Subcutaneous abdominal adipose tissue (tissue), 5 donors: Measurements from ENCODE around the gene CRTC1.

ENCODE experiments used
- H3K27ac ChIP-seq: one replicate; pipeline ENCODE4 v1.7.0; 2013; ENCODE audit warnings: low read depth, mild to moderate bottlenecking, inconsistent platforms, low read length, moderate library complexity
- H3K27me3 ChIP-seq, 5 donors: one replicate each; pipeline ENCODE4 v1.7.0; 2013; ENCODE audit warnings: low read length in 5 of 5, inconsistent platforms in 1 of 5; ENCODE audit not compliant: control insufficient read depth in 5 of 5, insufficient read depth in 4 of 5
- H3K36me3 ChIP-seq, 5 donors: one replicate each; pipeline ENCODE4 v1.7.0; 2013; ENCODE audit warnings: low read length in 5 of 5; ENCODE audit not compliant: control insufficient read depth in 5 of 5, insufficient read depth in 5 of 5
- H3K4me1 ChIP-seq, 5 donors: one replicate each; pipeline ENCODE4 v1.7.0; 2013; ENCODE audit warnings: low read length in 5 of 5, mild to moderate bottlenecking in 3 of 5, moderate library complexity in 1 of 5; ENCODE audit not compliant: control insufficient read depth in 5 of 5, insufficient read depth in 5 of 5
- H3K4me3 ChIP-seq, 5 donors: one replicate each; pipeline ENCODE4 v1.7.0; 2013; ENCODE audit warnings: low read length in 5 of 5, low read depth in 1 of 5
- H3K9ac ChIP-seq, 5 donors: one replicate each; pipeline ENCODE4 v1.7.0; 2013; ENCODE audit warnings: low read length in 5 of 5, mild to moderate bottlenecking in 4 of 5, moderate library complexity in 3 of 5
- H3K9me3 ChIP-seq, 5 donors: one replicate each; pipeline ENCODE4 v1.7.0; 2013; ENCODE audit warnings: low read length in 5 of 5; ENCODE audit not compliant: control insufficient read depth in 5 of 5
- donor health status: healthy.
- donor health status: healthy.
- donor health status: healthy.
- donor health status: healthy.
- donor health status: healthy.

Gene CRTC1

DNA sequence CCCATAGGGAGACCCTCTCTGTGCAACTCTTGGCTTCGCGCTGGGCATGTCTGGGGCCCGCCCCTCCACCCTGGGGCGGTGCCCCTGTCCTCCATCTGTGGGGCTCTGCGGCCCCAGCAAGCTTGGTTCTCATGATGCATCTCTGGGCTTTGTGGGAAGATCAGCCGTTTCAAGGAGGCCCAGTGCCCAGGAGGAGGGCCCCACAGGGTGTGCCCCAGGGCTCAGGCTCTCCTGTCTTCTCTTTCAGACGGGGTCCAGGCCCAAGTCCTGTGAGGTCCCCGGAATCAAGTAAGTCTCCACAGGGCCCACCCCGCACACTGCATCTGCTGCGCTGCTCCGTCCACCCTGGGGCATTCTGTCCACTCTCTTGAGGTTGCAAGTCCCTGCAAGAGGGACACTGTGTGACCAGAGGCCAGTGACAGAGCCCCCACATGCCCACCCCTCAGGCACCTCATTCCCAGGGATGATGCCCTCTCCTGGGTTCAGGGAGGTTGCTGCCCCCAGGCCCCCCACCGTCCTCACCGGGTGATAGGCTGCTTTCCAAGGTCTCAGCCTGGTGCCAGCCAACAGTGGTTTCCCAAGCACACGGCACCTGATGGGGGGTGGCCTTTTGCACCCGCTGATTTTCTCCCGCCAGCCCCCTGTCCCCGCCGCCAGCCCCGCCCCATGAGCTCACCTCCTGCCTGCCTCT, 76.0 kb downstream of the CRTC1 start:
- no peaks in the 10 kb centered on the region for H3K9me3 ChIP-seq
- no peak overlapping the region for H3K9ac ChIP-seq
- H3K27ac ChIP-seq: no peak overlapping the region
- H3K4me3 ChIP-seq: no peak overlapping the region
- no peaks in the 10 kb centered on the region for H3K27me3 ChIP-seq
- H3K4me1 ChIP-seq: peaks cover 0 to 16% (median 11%) of the 10 kb centered on the region in 5 donors
- peaks cover 0 to 12% (median 4%) of the 10 kb centered on the region in 5 donors for H3K36me3 ChIP-seq

DNA sequence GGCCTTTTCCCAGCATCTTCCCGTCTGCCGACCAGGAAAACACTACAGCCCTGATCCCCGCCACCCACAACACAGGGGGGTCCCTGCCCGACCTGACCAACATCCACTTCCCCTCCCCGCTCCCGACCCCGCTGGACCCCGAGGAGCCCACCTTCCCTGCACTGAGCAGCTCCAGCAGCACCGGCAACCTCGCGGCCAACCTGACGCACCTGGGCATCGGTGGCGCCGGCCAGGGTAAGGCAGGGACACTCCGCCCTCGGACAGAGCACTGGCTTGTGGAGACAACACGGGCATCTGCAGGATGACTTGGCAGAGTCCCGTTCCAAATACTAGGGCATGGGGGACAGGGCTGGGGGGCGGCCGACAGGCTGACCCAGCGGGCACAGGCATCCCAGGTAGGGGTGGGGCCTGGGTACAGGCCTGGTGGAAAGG, 76.5 kb downstream of the CRTC1 start:
- H3K4me1 ChIP-seq: peaks cover 0 to 16% (median 11%) of the 10 kb centered on the region in 5 donors
- no peak overlapping the region for H3K27ac ChIP-seq
- no peaks in the 10 kb centered on the region for H3K27me3 ChIP-seq
- H3K4me3 ChIP-seq: no peak overlapping the region
- H3K36me3 ChIP-seq: peaks cover 0 to 12% (median 4%) of the 10 kb centered on the region in 5 donors
- no peaks in the 10 kb centered on the region for H3K9me3 ChIP-seq
- no peak overlapping the region for H3K9ac ChIP-seq

DNA sequence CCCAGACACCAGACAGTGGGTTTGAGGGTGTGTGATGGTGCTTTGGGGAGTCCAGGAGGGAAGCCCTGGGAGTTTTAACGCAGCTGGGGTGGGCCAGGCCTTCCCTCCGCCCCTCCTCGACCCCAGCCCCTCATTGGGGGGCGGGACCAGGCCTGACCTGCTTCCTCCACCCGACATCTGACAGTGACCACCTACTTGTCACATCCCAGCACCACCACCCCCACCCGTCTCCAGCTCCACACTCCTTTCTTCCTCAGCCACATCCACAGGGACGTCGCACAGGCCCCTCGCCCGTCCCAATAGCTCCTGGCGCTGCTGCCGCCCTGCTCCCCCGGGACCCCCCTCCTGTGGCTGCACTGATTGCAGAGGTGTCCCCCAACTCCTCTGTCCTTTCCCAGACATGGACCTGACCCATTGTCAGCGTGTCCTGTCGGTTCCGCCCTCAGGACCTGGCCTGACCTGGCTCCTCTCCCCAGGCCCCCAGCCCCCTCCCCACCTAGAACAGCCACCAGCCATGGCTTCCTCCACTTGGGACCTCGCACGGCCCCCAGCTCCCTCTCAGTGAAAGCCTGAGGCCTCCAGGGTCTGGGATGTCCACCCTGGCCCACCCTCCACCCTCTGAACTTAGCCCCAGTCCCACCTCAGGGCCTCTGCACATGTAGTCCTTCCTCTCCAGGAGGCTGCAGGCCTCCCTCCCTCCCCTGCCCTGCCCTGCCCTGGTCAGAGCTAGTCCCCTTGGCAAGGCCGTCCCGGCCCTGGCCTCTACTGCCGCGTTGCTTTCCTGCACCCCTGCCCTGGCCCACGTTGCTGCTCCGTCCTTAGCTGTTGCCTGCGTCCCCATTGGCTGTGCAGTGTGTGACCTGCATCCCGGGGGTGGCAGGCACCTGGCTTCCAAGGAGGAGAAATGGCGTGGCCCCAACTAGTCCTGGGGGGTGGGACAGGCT, 77.2 kb downstream of the CRTC1 start:
- Histone ChIP-seq H3K27ac (no peak overlapping the region), H3K36me3 (peaks cover 0 to 12% (median 4%) of the 10 kb centered on the region in 5 donors), H3K9me3 (no peaks in the 10 kb centered on the region), H3K9ac (no peak overlapping the region), H3K4me1 (peaks cover 0 to 16% (median 11%) of the 10 kb centered on the region in 5 donors), H3K27me3 (no peaks in the 10 kb centered on the region), H3K4me3 (no peak overlapping the region)

DNA sequence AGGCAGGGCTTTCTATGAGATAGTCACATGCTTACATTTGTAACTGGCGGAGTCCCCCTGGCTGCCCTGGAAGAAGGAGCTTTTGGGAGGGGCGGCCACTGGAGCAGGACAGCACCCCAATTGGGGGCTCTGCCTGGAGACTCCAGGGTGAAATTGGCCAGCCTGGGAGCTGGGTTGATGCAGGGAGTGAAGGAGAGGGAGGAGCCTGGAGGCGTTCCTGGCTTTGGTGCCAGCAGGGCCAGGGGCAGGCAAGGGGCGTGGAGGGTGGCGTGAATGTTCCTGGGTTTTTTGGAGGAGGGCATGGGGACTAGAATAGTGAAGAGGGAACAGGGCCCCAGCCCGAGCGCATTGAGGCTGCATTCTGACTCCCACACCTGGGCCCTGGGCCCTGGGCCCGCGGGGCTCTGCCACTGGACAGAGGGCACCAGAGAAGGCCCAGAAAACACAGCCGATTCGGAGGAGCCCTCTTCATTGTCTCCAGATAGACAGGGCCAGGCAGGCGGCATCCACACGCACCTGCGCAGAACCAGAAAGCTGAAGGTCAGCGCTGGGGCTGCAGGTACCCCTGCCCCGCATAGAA, 78.1 kb downstream of the CRTC1 start:
- H3K27ac ChIP-seq: no peak overlapping the region
- H3K9ac ChIP-seq: no peak overlapping the region

DNA sequence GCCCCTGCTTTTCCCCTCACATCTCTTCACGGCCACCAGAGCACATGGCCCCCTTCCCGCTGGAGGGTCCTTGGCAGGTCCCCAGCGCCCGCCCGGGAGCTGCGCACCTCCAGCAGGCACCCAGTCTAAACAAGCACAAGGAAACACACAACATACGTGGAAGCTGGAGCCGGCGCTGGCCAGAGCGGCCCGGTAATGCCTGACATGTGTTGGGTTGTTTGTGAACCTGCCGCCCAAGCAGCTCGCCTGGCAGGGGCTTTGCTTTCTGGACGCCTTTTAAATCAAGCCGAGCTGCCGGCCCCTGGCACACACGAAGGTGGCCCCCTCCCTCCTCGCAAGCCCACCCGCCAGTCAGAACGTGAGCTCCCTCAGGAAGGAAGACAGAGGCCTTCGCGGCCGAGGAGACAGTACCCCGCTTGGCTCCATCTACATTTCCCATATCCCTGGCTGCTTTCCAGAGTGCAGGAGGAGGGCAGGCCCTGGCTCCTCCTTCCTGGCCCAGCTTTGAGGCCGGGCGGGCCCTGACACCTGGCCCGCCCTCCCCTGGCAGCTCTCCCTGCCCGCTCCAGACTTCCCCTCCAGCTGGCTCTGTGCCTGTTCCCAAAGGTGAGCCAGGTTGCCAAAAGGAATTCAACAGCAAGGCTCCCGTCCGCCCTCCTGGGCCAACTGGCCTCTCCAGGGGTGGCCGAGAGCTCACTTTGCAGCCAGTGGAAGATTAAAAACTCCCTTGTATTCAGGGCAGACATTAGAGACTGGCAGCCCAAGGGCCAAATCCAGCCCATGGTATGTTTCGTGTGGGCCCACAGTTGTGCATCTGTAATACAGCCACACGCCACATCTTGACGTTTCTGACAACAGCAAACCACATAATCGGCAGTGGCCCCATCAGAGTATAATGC, 78.9 kb downstream of the CRTC1 start:
- H3K27me3 ChIP-seq: no peaks in the 10 kb centered on the region
- H3K4me3 ChIP-seq: peak overlapping the region in 1 of 5 donors; percentile 20
- no peaks in the 10 kb centered on the region for H3K9me3 ChIP-seq
- peaks cover 0 to 16% (median 11%) of the 10 kb centered on the region in 5 donors for H3K4me1 ChIP-seq
- H3K9ac ChIP-seq: peak overlapping the region in 1 of 5 donors; percentile 19
- no peak overlapping the region for H3K27ac ChIP-seq
- H3K36me3 ChIP-seq: peaks cover 0 to 3% (median under 1%) of the 10 kb centered on the region in 5 donors

More for the DNA sequence above, 78.1 kb downstream of the CRTC1 start:
- no peak overlapping the region for H3K4me3 ChIP-seq
- H3K4me1 ChIP-seq: peaks cover 0 to 16% (median 11%) of the 10 kb centered on the region in 5 donors
- peaks cover 0 to 7% (median 3%) of the 10 kb centered on the region in 5 donors for H3K36me3 ChIP-seq
- no peaks in the 10 kb centered on the region for H3K27me3 ChIP-seq
- no peaks in the 10 kb centered on the region for H3K9me3 ChIP-seq

DNA sequence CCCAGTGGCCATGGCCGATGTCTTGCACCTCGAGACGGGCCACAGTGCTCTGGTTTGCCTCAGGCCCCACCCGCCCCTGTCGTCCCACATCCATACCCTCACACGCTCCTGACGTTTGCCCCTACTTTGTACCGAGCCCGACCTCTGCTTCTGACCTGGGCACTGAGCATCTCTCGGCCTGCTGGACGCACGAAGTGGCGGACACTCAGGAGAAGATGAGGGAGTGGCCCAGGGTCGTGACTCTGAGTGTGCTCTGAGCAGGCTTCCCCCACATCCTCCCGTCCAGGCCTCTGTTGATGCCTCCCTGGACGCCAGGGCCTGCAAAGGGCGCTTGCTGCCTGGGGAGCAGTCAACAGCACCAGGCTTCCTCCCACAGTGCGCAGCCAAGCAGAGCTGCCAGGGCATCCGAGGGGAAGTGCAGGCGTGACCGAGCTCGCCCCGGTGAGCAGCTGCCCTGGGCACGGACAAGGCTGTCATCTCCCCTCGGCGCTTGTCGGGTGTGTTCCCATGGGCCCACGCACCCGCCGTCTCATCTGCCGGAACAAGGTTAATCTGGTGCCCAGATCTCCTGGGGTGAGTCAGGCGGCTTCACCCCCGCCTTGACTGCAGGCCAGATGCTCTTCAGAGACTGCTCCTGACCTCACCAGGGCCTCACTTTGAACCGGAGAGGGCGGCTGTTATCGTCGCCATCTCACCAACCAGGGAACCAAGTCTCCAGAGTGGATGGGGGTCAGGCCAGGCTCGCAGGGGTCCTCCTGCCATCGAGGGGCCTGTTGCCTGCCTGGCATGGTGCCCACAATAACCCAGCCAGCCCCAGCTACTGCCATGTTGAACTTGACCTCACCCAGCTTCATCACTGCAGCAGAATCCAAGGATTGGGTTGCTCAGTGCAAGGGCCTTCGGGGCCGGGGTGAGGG, 80.5 kb downstream of the CRTC1 start:
- Histone ChIP-seq H3K27ac (no peak overlapping the region), H3K4me1 (peaks cover 0 to 16% (median 11%) of the 10 kb centered on the region in 5 donors), H3K27me3 (no peaks in the 10 kb centered on the region), H3K36me3 (peaks cover 0 to 12% (median 2%) of the 10 kb centered on the region in 5 donors), H3K9ac (no peak overlapping the region), H3K4me3 (no peak overlapping the region), H3K9me3 (no peaks in the 10 kb centered on the region)

DNA sequence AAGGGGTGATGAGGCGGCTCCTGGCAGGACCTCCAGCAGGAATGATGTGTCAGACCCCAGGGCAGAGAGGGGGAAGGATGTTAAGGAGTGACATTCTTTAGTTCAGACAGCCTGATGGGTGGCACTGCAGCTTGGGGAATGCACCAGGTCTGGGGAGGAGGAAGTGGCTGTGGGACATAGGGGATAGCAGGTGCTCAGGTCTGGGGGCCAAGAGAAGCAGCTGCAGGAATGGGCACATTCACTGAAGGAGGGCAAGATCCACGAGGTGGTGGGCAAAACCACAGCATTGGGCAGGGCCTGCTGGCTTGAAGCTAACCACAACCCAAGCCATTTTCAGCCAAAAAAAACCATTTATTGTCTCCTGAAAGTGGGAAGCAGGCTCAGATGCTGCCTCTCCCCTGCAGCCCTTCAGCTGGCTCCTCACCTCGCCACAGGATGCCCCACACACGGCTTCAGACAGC, 81.1 kb downstream of the CRTC1 start:
- peaks cover 0 to 13% (median 3%) of the 10 kb centered on the region in 5 donors for H3K36me3 ChIP-seq
- H3K9ac ChIP-seq: no peak overlapping the region
- H3K4me1 ChIP-seq: peaks cover 0 to 16% (median 11%) of the 10 kb centered on the region in 5 donors

DNA sequence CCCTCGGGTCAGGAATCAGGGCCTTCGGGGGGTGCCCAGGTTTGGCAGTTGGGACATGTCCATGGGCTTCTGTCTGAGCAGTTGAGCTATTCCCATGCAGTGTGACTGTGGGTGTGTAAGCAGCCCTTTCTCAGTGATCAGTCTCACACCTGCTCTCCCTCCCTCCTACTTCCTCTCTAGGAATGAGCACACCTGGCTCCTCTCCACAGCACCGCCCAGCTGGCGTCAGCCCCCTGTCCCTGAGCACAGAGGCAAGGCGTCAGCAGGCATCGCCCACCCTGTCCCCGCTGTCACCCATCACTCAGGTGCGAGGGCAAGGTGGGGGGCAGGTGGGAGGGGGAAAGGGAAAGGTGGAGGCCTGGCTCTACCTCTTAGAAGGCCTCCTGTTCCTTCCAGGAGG, 81.7 kb downstream of the CRTC1 start:
- H3K36me3 ChIP-seq: peaks cover 0 to 12% (median 3%) of the 10 kb centered on the region in 5 donors
- H3K27me3 ChIP-seq: no peaks in the 10 kb centered on the region
- H3K4me3 ChIP-seq: no peak overlapping the region
- H3K27ac ChIP-seq: no peak overlapping the region
- H3K9me3 ChIP-seq: no peaks in the 10 kb centered on the region
- peaks cover 0 to 16% (median 11%) of the 10 kb centered on the region in 5 donors for H3K4me1 ChIP-seq
- H3K9ac ChIP-seq: no peak overlapping the region

More for the DNA sequence above, 81.1 kb downstream of the CRTC1 start:
- H3K9me3 ChIP-seq: no peaks in the 10 kb centered on the region
- H3K4me3 ChIP-seq: no peak overlapping the region
- H3K27ac ChIP-seq: no peak overlapping the region
- H3K27me3 ChIP-seq: no peaks in the 10 kb centered on the region
